NCI-H2107 treated with DMSO at 0.1 percent for 48 hours (cell line): ENCODE results near the gene SKP2.
"Not testable (repeated sequence)": the region's sequence is repeated elsewhere in the genome, so short reads cannot be mapped to it uniquely, and the experiment has no call there.

Experiments used
- DNase-seq: peaks from one replicate; lab custom pipeline; 2025; ENCODE audit not compliant: unreplicated experiment; lab: John Stamatoyannopoulos, UW

Gene SKP2

DNA sequence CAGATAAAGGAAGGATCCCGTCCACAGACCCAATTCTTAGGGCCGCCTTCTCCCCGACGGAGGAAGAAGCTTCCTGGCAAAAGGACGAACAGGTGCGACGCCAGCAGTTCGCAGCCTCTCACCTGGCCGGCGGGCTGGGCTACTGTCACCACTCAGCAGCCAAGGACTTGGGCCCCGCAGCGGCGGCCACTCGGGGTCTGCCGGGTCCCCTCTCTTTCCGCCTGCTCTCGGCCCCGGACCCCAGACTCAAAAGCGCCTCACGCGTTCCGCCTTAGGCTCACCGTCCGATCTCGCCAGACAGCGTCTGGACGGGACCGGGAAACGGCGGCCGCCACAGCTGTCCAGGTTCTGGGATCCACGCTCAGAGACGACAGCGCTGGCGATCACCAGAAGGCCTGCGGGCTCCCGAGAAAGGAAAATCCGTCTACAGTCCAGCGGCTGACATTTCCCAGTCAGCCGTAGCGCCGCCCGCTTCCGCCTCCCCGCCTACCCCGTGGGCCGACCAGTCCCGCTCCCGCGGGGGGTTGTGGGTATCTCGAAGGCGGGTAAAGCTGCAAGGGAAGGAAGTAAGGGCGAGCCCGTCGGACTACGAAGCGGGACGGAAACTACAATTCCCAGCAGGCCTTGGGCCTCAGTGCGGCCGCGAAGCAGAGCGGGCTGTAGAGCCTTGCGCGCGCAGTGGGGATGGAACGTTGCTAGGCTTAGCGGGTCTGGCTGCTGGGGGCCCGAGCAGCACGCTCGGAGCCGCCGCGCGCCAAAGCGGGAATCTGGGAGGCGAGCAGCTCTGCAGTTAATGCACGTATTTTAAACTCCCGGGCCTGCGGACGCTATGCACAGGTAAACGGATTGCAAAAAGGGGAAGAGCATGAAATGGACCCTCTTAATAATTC is at the start of gene SKP2, which contains the start of gene LMBRD2:
Gene SKP2 (plus strand): TSS at position 678 of the 890 bp plus-strand sequence. CDS start 152 bp downstream, at position 830.
Gene LMBRD2 (minus strand): TSS at position 454 of the 890 bp plus-strand sequence. CDS start 8,538 bp downstream, outside the sequence.
- peak; percentile 98 for DNase-seq

DNA sequence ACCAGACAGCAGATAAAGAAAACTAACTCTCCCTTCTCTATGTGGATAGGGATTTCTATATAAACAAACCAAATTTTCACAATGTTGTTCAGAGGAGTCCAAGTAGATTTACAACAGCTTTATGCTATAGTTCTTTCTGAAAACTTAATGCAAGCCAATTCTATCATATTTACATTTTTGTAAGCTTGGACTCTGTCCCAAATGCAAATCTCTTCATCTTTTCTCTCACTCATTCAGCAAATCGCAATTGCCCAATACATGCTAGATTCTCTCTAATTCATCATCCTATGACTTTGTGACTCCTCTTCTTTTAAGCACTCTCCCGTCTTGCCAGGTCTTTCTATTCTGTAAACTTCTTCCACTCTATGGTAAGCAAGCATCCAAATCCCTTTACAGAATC is 46.1 kb upstream of the SKP2 start:
- no peak for DNase-seq

DNA sequence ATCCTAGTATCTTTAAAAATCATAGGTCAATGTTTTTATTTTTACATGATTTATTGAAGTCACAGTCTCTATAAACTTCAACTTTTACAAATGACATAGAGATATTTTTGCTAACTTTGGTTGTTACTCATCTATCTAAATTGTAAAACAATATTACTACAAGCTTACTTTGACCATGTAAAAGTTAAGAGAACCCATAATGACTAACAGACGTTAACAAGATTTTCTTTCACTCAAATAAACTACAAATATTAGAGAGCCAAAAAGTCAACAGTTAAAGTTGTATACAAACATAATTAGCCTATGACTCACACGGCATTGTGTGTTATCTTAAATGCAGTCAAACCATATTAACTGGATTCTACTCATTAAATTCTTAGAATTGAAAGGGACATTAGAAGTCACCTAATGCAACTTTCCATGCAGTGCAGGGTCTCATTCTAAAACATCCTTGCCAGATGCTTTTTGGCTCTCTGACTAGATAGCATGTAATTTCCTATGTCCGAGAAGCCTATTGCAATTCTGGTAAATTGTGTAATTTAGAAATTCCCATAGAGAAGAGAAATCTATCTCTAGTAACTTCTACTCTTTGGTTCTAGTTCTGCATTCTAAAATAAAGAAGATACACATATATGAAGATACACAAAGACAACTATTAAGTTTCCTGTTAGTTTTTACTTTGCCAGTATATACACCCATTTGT is 43.0 kb upstream of the SKP2 start:
- DNase-seq = no peak

DNA sequence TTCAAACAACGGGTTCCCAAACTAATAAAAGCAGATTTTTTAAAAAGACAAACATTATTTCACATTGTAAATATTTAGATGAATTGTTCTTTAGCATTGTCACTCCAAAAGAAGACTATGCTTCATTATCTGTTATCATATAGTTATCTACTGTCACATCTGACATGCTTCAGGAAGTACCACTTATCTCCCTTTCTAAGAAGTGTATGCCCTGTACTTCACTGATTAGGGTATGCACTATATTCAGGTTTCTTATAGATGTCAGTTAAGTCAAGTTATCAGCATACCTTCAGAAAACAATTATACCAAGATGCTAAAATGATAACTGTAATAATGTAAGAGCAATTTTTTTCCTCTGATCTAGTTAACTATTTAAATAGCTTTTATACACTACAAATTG is 40.7 kb upstream of the SKP2 start:
- DNase-seq = no peak

DNA sequence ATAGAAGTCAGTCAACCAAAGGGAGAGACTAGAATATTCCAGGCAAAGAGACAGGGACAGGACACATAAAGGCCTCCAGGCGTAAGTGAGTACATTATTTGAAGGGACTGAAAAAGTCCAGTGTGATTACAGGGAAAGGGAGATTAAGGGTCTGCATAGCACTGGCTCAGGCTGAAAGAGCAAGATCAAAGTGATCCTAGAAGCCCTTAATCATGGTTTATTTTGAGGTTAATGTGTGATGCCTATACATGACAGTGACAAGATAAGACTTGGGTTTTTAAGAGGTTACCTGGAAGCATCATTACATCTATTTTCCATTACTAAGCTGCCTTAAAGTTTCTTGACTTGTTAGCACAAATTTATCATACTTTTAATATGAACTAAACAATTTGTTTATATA is 26.0 kb upstream of the SKP2 start:
- DNase-seq = no peak

DNA sequence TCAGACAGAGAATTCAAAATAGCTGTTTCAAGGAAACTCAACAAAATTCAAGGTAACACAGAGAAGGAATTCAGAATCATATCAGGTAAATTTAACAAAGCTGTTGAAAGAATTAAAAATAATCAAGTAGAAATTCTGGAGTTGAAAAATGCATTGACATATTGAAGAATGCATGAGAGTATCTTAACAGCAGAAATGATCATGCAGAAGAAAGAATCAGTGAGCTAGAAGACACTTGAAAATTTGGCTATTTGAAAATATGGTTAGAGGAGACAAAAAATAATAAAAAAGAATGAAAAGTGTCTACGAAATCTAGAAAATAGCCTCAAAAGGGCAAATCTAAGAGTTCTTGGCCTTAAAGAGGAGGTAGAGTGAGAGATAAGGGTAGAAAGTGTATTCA is 23.1 kb upstream of the SKP2 start:
- no peak for DNase-seq

DNA sequence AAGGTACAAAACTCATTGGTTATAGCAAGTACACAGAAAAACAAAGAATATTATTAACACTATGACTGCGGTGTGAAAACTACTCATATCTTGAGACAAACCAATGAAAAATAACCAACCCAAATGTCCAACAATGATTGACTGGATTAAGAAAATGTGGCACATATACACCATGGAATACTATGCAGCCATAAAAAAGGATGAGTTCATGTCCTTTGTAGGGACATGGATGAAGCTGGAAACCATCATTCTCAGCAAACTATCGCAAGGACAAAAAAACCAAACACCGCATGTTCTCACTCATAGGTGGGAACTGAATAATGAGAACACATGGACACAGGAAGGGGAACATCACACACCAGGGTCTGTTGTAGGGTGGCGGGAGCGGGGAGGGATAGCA is 22.2 kb upstream of the SKP2 start:
- DNase-seq = not testable (repeated sequence)

DNA sequence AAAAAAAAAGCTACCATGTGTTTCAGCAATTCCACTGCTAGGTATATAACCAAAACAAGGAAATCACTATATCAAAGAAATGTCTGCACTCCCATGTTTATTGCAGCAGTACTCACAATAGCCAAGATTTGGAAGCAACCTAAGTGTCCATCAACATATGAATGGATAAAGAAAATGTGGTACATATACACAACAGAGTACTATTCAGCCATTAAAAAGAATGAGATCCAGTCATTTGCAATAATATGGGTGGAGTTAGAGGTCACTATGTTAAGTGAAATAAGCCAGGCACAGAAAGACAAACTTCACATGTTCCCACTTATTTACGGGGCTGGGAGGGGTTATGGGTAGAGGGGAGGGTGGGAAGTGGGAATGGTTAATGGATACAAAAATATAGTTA is 18.9 kb upstream of the SKP2 start:
- DNase-seq = not testable (repeated sequence)

DNA sequence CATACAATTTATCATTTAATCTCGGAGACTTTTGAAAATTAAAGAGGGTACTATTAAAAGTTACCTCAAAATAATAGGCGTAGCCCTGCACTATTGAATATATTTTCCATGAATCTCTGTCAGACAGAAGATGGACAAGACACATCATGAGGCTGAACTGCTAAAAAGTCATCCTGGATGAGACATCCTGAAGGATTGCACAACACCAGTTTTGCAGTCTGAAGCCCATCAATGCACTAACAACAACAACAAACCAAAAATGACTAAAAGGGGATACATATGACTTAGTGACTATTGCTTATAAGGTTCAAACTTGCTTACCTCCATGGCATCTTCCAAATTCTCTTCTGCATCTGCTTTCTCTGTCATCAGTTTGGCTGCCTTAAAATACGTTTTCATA is 15.9 kb upstream of the SKP2 start:
- DNase-seq = no peak

DNA sequence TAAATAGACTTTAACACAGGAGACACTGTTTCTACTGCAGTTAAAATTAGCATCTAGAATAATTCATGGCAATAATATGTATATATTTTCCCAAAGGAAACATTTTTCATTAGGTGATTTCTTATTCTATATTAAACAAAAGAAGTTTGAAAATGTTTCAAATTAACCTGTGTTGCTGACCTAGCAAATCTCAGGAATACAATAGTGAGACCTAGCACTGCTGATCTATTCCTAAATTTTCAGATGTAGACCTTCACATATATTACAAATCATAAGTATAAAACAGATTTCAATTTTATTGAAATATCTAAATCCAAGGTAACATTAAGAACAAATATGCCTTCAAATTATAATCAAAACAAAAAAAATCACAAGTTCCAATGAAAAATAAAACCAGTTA is 15.3 kb upstream of the SKP2 start:
- no peak for DNase-seq

DNA sequence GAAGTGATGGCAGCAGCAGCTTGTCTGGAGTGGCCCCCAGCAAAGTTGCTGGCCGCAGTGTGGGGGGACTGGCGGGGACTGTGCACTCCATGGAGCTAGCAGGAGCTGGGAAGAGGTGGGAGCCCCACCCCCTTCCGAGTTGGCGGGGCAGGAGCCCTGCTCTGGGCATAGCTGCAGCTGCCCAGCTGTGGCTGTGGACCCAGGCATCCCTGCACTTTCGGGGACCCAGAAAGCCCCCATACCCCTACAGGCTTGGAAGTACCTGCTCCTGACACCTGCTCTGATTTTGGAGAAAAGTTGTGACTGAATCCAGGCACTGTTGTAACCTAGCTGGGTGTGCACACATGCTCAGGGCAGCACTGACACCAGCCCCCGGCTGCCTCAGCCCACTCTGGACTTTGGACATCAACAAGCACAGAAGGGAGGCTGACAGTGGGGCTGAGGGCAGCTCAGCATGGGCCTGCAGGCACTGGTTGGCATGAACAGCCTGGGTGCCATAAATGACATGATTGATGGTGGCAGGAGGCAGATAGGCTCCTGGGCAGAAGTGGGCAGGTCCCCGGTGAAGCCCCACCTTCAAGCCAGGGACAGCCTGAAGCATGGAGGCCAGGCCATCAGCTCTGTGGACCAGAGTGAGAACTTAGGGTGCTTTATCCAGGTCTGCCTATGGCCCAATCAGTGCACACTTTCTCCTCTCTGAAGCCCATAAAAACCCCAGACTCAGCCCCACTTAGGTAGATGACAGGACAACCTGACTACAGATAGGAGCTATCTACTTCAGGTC is 12.8 kb upstream of the SKP2 start:
- DNase-seq = no peak

DNA sequence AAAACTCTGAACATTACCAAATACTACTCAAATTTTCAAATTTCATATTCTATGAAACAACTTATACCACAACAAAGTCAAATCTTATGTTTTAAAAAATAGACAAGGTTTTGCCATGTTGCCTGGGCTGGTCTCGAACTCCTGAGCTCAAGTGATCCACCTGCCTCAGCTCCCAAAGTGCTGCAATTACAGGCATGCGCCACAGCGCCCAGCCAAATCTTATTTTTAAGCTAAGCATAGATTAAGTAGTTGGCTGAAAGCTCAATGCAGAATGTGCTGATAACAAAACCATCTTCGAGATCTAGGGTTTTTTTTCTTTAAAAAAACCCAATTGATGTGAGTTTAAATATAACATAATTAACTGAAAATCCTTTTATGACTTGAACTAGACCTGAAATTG is 6.6 kb upstream of the SKP2 start:
- no peak for DNase-seq

DNA sequence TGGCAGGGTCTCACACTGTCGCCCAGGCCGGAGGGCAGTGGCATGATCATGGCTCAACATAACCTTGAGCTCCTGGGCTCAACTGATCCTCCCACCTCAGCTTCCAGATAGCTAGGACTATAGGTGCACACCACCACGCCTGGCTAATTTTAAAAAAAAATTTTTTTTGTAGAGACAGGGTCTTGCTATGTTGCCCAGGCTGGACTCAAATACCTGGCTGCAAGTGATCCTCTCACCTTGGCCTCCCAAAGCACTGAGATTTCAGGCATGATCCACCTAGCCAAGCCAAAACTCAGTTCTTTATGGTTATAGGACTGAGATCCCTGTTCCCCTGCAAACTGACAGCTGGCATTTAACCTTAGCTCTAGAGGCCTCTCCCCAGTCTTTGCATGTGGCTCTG is 5.5 kb upstream of the SKP2 start:
- DNase-seq = no peak

DNA sequence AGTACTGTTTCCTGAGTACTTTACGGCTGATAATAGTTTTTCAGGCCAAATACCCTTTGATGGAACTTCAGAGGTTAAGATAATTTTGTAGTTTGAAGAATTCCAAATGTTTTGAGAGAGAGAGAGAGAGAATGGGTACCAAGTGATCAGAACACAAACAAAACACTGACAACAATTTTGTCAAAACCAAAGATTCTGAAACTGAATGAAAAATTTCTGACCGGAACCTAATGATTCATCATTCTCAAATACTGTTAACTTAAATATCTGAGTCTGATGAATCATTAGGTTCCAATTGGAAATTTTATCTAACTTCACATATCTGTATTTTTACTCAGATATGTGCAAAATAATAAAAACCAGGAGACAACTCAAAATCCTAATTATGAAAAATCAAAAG is 4.2 kb upstream of the SKP2 start:
- DNase-seq = no peak

DNA sequence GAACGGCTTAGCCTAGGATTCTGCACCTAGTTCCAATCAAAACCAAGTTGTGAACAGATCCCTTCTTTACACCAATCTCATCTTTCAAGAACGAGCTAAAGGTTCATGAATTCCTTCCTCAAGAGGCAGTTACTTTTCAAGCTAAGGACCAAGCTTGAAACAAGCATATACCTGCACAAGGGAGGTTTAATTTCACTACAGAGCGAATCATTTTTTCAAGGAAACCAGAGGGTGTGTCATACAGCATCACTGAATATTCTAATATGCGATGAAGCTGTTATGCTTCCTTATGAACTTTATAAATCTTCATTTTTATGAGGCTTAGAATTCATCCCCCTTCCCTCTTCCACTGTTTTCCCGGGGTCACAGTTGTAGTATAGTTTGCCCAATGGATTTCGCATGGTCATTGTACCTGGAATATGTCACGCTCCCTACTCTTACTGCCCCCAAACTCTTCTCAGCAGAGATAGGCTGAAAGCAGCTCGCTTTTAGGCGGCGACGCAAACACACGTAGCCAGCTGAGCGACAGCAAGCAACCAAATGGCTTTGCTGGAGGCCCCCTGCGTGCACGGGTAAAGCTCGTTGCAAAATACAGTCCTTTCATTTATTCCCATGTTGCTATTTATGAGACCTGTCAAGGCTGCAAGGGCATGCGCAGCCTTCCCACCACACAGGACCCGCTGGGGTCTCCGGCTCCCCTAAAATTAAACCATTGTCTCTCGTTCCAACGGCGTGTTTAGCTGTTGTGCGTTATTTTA is 1.1 kb upstream of the SKP2 start:
- DNase-seq = peak; percentile 56

DNA sequence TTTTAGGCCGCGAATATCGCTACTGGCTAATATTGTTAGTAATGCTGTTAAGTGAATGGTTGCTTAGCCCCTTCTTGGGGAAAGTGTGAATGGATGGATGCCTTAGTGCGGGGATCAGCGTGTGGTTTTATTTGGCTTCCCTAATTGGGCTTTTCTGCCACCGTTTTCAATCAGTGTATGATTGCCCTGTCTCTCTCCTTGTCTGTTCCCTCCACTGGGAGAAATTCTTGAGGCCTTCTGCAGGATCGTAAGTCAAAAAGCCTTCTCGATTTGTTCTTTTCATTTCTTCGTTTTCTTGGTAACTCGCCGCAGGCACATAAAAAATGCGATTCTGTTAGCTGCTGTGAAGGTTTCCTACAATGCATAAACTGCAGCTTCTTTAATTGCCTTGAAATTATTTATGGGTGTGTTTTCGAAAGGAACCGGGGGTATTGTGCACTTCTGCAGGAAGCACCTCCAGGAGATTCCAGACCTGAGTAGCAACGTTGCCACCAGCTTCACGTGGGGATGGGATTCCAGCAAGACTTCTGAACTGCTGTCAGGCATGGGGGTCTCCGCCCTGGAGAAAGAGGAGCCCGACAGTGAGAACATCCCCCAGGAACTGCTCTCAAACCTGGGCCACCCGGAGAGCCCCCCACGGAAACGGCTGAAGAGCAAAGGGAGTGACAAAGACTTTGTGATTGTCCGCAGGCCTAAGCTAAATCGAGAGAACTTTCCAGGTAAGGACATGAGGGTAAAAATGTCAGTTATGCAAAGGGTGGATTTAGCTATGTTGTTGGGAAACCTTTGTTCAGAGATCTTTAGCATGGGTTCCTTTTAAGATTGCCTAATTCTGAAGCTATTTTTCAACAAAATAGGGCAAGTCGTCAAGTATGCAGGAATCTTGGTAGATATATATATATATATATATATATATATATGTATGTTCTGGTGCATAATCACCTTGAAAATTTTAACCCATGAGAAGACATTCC is 700 bp downstream of the SKP2 start:
- peak; percentile 60 for DNase-seq

DNA sequence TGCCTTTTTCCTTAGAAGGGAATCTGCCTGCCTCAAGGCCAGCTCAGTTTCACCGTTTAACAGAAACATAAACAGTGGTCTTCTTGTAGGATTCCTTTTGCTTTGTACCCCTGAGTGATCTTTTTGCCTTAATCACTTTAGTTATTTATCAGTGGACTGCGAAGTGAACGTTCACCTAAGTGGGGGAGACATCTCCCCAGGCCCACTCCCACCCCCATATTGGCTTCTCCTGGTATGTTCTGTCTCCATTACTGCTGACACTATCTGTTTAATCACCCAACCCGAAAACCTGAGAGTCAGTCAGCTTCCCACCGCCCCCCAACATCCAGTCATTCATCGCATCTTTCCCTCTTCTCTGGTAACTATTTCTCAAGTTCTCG is 1.4 kb downstream of the SKP2 start:
- no peak for DNase-seq

DNA sequence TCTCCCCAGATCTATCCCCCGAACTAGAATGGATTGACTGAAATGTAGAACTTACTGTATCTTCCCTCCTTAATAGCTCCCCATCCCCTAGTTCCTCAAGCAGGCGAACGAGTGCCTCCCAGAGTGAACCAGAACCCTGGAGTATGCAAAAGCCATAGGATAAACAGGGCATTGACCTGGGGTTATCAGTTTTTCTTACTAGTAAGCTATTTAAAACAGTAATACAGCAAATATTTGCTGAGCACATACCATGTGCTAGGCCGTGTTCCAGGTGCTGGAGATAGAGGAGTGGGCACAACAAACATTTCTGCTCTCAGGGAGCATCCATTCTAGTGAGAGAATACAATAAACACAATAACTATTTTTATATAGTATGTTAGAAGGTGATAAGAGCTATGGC is 1.8 kb downstream of the SKP2 start:
- no peak for DNase-seq

DNA sequence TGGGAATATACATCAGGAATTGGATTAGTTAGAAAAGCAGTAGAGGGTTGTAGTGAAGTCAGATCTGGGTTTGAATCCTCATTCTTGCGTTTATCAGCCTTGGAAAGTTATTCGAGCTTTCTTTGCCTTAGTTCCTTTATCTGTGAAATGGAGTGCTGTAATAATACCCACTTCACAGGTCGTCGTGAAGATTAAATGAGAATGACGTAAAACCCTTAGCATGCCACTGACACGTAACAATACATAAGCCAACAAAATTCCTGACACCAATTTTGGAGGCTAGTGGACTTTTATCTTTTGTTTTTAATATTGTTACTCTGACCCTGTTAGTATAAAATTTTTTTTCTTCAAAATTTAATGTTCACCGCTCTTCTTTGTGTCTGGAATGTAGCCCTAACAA is 3.4 kb downstream of the SKP2 start:
- DNase-seq = no peak
